GM21786 (cell line): Measurements from ENCODE around the gene KLHL12.
A peak's percentile ranks its signal among the peaks of the same experiment; 100 is the strongest.

Source experiments
- ATAC-seq: cut with Tn5 transposase; IDR thresholded peaks from one replicate; pipeline ENCODE4 v1.9.1; 2021; ENCODE audit not compliant: unreplicated experiment

Gene KLHL12

GRCh38 chr1:202926581-202927491 lies at the start of gene KLHL12:
Gene KLHL12 (minus strand): TSS chr1:202927234. CDS start chr1:202925162, 2,072 bp downstream.
- ATAC-seq = peak; percentile 81

- ATAC-seq = no peak
These were observed 49.6 kb upstream of the KLHL12 start for GRCh38 chr1:202976633-202977032.

- no peak for ATAC-seq
These were observed 47.8 kb upstream of the KLHL12 start for GRCh38 chr1:202974856-202975255.

- ATAC-seq = no peak
These were observed 45.0 kb upstream of the KLHL12 start for GRCh38 chr1:202972046-202972445.

- ATAC-seq = peak; percentile 59
These were observed 41.9 kb upstream of the KLHL12 start for GRCh38 chr1:202968895-202969295.

DNA sequence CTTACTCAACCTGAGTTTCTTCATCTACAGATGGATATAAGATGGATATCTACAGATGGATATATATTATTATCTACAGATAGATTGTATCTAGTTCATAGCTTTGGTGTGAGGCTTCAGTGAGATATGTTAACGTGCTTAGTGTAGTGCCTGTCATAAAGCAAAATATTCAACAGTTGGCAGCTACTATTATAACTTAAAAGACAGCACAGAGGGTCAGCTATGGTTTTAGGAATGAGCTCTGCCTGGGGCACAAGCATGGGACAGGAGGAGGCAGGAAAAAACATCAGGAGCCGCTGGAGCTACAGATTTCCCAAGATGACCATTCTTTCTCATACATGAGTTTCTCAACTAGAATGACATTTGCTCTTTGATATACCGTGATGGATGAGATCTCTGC lies 41.3 kb upstream of the KLHL12 start:
- no peak for ATAC-seq

DNA sequence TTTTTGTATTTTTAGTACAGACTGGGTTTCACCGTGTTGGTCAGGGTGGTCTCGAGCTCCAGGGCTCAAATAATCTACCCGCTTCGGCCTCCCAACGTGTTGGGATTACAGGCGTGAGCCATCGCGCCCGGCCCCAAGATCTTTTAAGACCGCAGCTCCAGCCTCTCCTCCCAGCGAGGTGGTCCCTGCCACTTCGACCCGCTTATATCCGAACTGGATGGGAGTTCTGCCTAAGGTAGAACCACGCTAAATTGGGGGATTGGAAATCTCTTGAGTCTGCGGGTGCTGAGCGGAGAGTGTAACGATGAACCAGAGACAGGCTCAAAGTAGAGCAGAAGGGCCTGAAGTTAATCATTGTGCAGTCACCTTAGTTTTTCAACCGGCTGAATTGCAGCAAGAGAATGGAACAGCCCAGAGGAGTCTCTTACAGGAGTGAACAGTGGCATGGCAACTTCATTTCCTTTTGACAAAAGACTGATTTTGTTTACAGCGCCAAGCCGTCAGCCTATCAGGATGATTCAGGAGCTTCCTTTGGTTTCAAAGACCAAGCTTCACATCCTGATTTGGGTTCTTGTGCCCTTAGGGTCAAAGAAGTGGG lies 40.7 kb upstream of the KLHL12 start:
- peak; percentile 18 for ATAC-seq

GRCh38 chr1:202966006-202966898 lies 39.2 kb upstream of the KLHL12 start:
- ATAC-seq = no peak

DNA sequence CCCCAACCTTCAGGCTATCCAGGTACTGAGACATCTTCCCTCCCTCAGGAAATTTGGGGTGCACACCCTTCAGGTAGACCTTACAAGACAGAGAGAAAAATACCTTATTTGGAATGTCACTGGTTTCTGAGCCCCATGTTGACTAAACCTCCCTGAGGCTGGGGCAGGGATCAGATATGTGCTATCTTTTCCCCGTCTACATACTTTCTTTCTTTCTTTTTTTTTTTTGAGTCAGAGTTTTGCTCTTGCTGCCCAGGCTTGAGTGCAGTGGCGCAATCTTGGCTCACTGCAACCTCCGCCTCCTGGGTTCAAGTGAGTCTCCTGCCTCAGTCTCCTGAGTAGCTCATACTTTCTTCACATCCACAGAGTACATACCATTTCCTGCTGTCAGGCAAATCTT lies 38.4 kb upstream of the KLHL12 start:
- no peak for ATAC-seq

- ATAC-seq = no peak
These were observed 37.9 kb upstream of the KLHL12 start for GRCh38 chr1:202964791-202965410.

- no peak for ATAC-seq
These were observed 34.3 kb upstream of the KLHL12 start for GRCh38 chr1:202961220-202961880.

DNA sequence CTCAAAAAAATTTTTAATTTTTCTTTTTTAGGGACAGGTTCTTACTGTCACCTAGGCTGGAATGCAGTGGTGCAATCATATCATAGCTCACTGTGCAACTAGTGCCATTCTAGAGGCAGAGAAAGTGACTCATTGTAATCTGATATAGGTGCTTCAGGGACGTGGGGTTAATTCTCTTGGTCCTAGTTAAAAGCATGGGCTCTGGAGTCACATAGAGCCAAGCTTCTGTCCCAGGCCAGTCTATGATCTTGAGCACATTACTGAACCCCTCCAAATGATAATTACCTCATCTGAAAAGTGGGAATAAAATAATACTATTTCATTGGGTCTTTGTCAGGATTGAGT lies 32.2 kb upstream of the KLHL12 start:
- ATAC-seq = no peak

GRCh38 chr1:202958544-202959275 lies 31.7 kb upstream of the KLHL12 start:
- no peak for ATAC-seq

DNA sequence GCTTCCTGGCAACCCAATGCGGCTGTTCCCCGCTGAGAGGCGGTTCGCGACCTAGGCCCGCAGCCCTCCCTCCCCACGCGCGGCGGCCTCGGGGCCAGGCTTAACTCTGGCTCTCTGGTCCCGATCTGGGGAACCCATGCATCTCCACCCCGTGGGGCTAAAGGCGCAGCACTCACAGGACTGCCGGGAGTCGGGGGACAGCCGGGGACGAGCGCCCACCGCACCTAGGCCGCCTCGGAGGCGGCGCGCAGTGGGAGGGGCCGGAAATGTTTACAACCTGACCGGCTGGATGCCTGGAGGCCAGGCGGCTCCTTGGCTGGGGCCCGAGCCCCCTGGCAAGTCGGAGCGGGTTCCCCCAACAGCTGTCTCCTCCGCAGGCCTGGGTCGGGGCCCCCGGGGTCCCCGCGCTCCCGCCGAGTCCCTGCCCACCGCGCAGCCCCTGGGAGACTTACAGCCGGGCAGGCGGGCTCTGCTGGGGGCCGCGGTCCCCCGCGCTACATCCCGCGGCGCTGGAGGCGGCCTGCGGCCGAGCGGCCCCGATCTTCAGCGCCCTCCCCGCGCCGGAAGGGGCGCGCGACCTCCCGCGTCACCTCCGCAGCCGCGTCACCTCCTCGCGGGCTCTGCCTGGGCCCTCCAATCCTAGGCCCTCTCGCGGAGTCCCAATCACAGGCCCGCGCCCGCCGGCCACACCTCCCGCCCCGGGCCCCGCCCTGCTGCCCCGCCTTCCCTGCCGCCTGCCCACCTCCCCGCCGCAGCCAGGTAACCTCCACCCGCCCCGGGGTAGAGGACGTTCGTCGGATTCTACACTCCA lies 30.9 kb upstream of the KLHL12 start, which contains the start of gene ADIPOR1:
TSS of gene ADIPOR1 (minus strand) at position 580 of the 811 bp plus-strand sequence. CDS start 7,242 bp downstream, outside the sequence.
- ATAC-seq = peak; percentile 96

DNA sequence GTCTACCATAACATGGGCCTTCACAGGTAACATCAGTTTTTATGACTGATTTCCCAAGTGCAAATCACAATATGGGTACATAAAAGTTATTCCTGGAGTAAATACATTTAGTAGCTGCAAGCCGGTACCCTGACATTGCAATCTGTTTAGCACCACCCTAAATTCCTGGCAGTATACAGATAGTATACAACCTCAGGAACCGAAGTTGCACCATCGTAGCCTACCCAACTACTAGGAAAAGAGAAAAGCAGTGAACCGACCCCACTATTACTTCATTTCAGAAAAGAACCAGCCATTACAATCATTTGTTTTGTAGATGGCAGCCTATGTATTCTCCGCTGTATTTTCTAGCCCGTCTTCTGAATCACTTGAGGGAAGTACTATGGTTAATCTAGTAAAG lies 29.9 kb upstream of the KLHL12 start:
- no peak for ATAC-seq

- no peak for ATAC-seq
These were observed 27.2 kb upstream of the KLHL12 start for GRCh38 chr1:202954057-202954745.

DNA sequence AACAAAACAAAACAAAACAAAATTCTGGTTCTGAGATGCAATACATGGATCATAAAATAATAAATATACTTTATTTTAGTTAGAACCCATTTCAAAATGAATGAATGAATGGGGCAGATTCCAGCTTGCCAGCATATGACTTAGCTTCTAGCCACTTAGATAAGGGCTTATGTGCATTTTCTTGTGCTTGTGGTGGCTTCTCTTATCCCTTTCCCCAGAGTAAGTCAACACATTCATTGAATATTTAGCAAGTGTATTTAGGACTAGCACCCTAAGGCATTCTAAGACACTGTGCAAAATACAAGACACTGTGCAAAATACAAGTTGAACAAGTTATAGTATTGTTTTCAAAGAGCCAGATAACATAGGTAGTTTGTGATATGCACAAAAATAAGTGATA lies 26.4 kb upstream of the KLHL12 start:
- no peak for ATAC-seq

DNA sequence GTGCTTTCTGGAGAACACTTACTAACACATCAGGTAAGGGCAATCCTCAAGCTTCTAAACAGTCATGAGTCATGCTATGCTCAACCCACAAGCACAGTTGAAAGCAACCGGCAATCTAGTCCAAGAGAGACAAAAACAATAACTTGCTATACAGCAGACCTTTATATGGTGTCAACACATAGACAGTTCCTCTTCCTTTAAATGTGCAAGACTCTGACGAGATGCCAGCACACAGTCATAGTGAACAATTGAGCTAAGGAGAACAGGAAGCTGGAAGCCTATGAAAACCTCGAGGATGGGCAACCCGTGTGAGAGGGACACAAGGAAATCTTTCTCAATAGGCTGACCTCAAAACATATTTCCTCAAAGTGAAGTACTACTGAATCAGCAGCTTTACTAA lies 25.8 kb upstream of the KLHL12 start:
- ATAC-seq = no peak
